HepG2 (cell line): ENCODE data around the gene PDIA5. TPM values are rescaled to one million over a fixed set of nuclear protein-coding genes. Genes with fewer than 3 reads are reported as not detected.

Source experiments
- BRCA1 ChIP-seq: sonication (generic); formaldehyde crosslinking; IDR thresholded peaks from 2 replicates; pipeline ENCODE4 v1.4.0; 2020; ENCODE audit warnings: missing genetic modification reagents
- GTF2F1 ChIP-seq: fragments of 150-350 bp; IDR thresholded peaks from 2 replicates; pipeline ENCODE4 v1.6.1; 2014; ENCODE audit warnings: low read length
- GZF1 ChIP-seq: sonication (generic); formaldehyde crosslinking; IDR thresholded peaks from 2 replicates; pipeline ENCODE4 v1.5.1; 2020; ENCODE audit warnings: mild to moderate bottlenecking, missing genetic modification reagents
- KDM4B ChIP-seq: sonication (generic); formaldehyde crosslinking; IDR thresholded peaks from 2 replicates; pipeline ENCODE4 v1.4.0; 2020; ENCODE audit warnings: missing genetic modification reagents
- MXI1 ChIP-seq: IDR thresholded peaks from 3 replicates; pipeline ENCODE4 v1.6.1; 2012; ENCODE audit warnings: low read depth, low read length, inconsistent platforms, borderline replicate concordance
- NCOA2 ChIP-seq: sonication (generic); formaldehyde crosslinking; IDR thresholded peaks from 2 replicates; pipeline ENCODE4 v1.8.0; 2022; ENCODE audit warnings: inconsistent platforms
- POLR2A ChIP-seq, 2 experiments: IDR thresholded peaks; 2 replicates each; pipeline ENCODE4 v1.6.1; 2011; ENCODE audit warnings: low read depth in 2 of 2, low read length in 2 of 2, mild to moderate bottlenecking in 1 of 2, moderate library complexity in 1 of 2; ENCODE audit not compliant: insufficient read depth in 1 of 2
- REPIN1 ChIP-seq: sonication (generic); formaldehyde crosslinking; IDR thresholded peaks from 2 replicates; pipeline ENCODE4 v1.8.0; 2022; ENCODE audit warnings: missing genetic modification reagents, low read depth, mild to moderate bottlenecking, borderline replicate concordance
- RORA ChIP-seq: sonication (generic); formaldehyde crosslinking; IDR thresholded peaks from 2 replicates; pipeline ENCODE4 v1.5.0; 2020; ENCODE audit warnings: mild to moderate bottlenecking, missing genetic modification reagents, moderate library complexity
- SCMH1 ChIP-seq: sonication (generic); formaldehyde crosslinking; IDR thresholded peaks from 2 replicates; pipeline ENCODE4 v1.9.0; 2021; ENCODE audit warnings: missing genetic modification reagents, mild to moderate bottlenecking, borderline replicate concordance
- SUZ12 ChIP-seq: fragments of 150-350 bp; IDR thresholded peaks from 2 replicates; pipeline ENCODE4 v1.6.1; 2014; ENCODE audit warnings: low read depth, low read length
- ZNF224 ChIP-seq: sonication (generic); formaldehyde crosslinking; IDR thresholded peaks from 2 replicates; pipeline ENCODE4 v1.5.0; 2020; ENCODE audit warnings: mild to moderate bottlenecking, missing genetic modification reagents
- ZNF296 ChIP-seq: sonication (generic); formaldehyde crosslinking; conservative IDR thresholded peaks from 2 replicates; pipeline ENCODE4 v1.5.0; 2020; ENCODE audit warnings: mild to moderate bottlenecking, missing genetic modification reagents
- ZNF33B ChIP-seq: sonication (generic); formaldehyde crosslinking; IDR thresholded peaks from 2 replicates; pipeline ENCODE4 v1.5.1; 2020; ENCODE audit warnings: mild to moderate bottlenecking, missing genetic modification reagents
- ZNF547 ChIP-seq: sonication (generic); formaldehyde crosslinking; IDR thresholded peaks from 2 replicates; pipeline ENCODE4 v1.5.1; 2020; ENCODE audit warnings: mild to moderate bottlenecking, missing genetic modification reagents
- ZNF713 ChIP-seq: sonication (generic); formaldehyde crosslinking; IDR thresholded peaks from 2 replicates; pipeline ENCODE4 v1.4.0; 2020; ENCODE audit warnings: mild to moderate bottlenecking, missing genetic modification reagents
- polyA plus RNA-seq, 8 experiments: library from polyadenylated mRNA; depleted of rRNA in 3 of 8; stranded (reverse) in 7 of 8; unstranded in 1 of 8; fragments of >200 nt; fragmentation: Illumina TruSeq in 4 of 8; extraction: Trizol in 4 of 8; gene quantifications; 2 replicates each; pipeline versions ENCODE4 v1.2.1 to v1.2.3, GENCODE V29; 2011 to 2016; ENCODE audit warnings: low read depth in 4 of 8, missing spikeins in 1 of 8, mixed read lengths in 1 of 8; ENCODE audit not compliant: insufficient read depth in 1 of 8
- total RNA-seq, 5 experiments: library from RNA; depleted of rRNA; stranded (reverse); fragments of >200 nt; fragmentation: Illumina TruSeq; extraction: Trizol; gene quantifications; 2 replicates each; pipeline ENCODE4 v1.2.3, GENCODE V29; 2016; ENCODE audit warnings: low read depth in 1 of 5
- TF ChIP-seq, protein P1 (sequence below): sonication (generic); formaldehyde crosslinking; IDR thresholded peaks from 2 replicates; pipeline ENCODE4 v1.5.1; 2020; ENCODE audit warnings: mild to moderate bottlenecking, missing genetic modification reagents, moderate library complexity
- TF ChIP-seq, protein P2 (sequence below): sonication (generic); formaldehyde crosslinking; IDR thresholded peaks from 2 replicates; pipeline ENCODE4 v1.8.1; 2023; ENCODE audit warnings: missing genetic modification reagents, mild to moderate bottlenecking, borderline replicate concordance
- TF ChIP-seq, protein P3 (sequence below): sonication (generic); formaldehyde crosslinking; IDR thresholded peaks from 2 replicates; pipeline ENCODE4 v1.4.0; 2020; ENCODE audit warnings: mild to moderate bottlenecking, low read depth, missing genetic modification reagents
- TF ChIP-seq, protein P4 (sequence below): sonication (generic); formaldehyde crosslinking; IDR thresholded peaks from 2 replicates; pipeline ENCODE4 v1.8.0; 2022; ENCODE audit warnings: missing genetic modification reagents, mild to moderate bottlenecking, inconsistent platforms, borderline replicate concordance
- TF ChIP-seq, protein P5 (sequence below): sonication (generic); formaldehyde crosslinking; IDR thresholded peaks from 2 replicates; pipeline ENCODE4 v1.5.1; 2020; ENCODE audit warnings: mild to moderate bottlenecking, missing genetic modification reagents, borderline replicate concordance
- TF ChIP-seq, protein P6 (sequence below): sonication (generic); formaldehyde crosslinking; IDR thresholded peaks from 2 replicates; pipeline ENCODE4 v1.5.0; 2020; ENCODE audit warnings: missing genetic modification reagents

Gene PDIA5
- total and polyA plus RNA-seq, 2 of the 13 experiments (the other 11 are each of a cell fraction or from before 2014, with no cell fraction given), result 51.3 to 74.3 TPM

DNA sequence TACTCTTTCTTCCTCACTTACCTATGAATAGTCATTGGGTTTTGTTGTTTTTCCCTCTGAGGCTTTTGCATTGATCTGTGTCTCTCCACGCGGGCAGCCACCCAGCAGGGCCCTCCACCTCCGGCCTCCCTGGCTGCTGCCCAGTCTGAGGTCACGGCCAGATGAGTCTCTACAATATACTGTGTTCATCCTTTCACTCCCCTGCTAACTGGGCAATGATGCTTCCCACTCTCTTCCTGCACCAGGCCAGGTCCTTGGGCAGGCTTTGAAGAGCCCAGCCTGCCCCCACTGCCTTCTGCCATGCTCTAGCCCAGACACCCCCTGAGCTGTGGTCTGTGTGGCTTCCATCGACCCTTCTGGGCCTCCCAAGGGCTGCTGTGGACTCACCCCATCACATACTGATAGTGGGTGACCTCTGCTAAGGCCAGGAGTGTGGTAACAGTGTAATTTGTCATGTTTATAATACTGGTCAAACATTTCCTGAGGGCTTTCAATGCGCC, 18.0 kb downstream of the PDIA5 start (continued):
- TF ChIP-seq, protein P1, sequence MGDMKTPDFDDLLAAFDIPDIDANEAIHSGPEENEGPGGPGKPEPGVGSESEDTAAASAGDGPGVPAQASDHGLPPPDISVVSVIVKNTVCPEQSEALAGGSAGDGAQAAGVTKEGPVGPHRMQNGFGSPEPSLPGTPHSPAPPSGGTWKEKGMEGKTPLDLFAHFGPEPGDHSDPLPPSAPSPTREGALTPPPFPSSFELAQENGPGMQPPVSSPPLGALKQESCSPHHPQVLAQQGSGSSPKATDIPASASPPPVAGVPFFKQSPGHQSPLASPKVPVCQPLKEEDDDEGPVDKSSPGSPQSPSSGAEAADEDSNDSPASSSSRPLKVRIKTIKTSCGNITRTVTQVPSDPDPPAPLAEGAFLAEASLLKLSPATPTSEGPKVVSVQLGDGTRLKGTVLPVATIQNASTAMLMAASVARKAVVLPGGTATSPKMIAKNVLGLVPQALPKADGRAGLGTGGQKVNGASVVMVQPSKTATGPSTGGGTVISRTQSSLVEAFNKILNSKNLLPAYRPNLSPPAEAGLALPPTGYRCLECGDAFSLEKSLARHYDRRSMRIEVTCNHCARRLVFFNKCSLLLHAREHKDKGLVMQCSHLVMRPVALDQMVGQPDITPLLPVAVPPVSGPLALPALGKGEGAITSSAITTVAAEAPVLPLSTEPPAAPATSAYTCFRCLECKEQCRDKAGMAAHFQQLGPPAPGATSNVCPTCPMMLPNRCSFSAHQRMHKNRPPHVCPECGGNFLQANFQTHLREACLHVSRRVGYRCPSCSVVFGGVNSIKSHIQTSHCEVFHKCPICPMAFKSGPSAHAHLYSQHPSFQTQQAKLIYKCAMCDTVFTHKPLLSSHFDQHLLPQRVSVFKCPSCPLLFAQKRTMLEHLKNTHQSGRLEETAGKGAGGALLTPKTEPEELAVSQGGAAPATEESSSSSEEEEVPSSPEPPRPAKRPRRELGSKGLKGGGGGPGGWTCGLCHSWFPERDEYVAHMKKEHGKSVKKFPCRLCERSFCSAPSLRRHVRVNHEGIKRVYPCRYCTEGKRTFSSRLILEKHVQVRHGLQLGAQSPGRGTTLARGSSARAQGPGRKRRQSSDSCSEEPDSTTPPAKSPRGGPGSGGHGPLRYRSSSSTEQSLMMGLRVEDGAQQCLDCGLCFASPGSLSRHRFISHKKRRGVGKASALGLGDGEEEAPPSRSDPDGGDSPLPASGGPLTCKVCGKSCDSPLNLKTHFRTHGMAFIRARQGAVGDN (CRISPR knock-in tag), result peak; percentile 62
- TF ChIP-seq ZNF33B (CRISPR knock-in tag) (no peak), ZNF547 (CRISPR knock-in tag) (no peak), SUZ12 (no peak), BRCA1 (CRISPR knock-in tag) (no peak), NCOA2 (CRISPR knock-in tag) (peak; percentile 52; the same call in 1 of the 2 replicates), GZF1 (CRISPR knock-in tag) (no peak), ZNF224 (no peak), GTF2F1 (no peak), MXI1 (no peak), SCMH1 (CRISPR knock-in tag) (no peak), ZNF296 (CRISPR knock-in tag) (no peak), ZNF713 (CRISPR knock-in tag) (no peak), RORA (CRISPR knock-in tag) (no peak), POLR2A (IDR thresholded peaks at IDR 0.05; ENCODE audit: insufficient read depth in 1 of 2, low read depth in 2 of 2, low read length in 2 of 2) (no peak), REPIN1 (CRISPR knock-in tag) (no peak), KDM4B (no peak)
- TF ChIP-seq, protein P2, sequence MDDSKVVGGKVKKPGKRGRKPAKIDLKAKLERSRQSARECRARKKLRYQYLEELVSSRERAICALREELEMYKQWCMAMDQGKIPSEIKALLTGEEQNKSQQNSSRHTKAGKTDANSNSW, result no peak
- TF ChIP-seq, protein P3, sequence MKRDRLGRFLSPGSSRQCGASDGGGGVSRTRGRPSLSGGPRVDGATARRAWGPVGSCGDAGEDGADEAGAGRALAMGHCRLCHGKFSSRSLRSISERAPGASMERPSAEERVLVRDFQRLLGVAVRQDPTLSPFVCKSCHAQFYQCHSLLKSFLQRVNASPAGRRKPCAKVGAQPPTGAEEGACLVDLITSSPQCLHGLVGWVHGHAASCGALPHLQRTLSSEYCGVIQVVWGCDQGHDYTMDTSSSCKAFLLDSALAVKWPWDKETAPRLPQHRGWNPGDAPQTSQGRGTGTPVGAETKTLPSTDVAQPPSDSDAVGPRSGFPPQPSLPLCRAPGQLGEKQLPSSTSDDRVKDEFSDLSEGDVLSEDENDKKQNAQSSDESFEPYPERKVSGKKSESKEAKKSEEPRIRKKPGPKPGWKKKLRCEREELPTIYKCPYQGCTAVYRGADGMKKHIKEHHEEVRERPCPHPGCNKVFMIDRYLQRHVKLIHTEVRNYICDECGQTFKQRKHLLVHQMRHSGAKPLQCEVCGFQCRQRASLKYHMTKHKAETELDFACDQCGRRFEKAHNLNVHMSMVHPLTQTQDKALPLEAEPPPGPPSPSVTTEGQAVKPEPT, result no peak
- TF ChIP-seq, protein P4, sequence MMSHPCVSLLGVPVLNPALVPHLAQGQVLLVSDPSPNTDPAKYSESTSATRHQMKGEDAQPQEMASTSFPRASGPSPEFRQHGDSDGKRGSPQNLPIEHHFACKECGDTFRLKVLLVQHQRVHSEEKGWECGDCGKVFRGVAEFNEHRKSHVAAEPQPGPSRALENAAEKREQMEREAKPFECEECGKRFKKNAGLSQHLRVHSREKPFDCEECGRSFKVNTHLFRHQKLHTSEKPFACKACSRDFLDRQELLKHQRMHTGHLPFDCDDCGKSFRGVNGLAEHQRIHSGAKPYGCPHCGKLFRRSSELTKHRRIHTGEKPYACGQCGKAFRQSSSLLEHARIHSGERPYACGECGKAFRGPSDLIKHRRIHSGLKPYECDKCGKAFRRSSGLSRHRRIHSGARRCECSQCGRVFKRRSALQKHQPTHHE (CRISPR knock-in tag), result no peak
- TF ChIP-seq, protein P5, sequence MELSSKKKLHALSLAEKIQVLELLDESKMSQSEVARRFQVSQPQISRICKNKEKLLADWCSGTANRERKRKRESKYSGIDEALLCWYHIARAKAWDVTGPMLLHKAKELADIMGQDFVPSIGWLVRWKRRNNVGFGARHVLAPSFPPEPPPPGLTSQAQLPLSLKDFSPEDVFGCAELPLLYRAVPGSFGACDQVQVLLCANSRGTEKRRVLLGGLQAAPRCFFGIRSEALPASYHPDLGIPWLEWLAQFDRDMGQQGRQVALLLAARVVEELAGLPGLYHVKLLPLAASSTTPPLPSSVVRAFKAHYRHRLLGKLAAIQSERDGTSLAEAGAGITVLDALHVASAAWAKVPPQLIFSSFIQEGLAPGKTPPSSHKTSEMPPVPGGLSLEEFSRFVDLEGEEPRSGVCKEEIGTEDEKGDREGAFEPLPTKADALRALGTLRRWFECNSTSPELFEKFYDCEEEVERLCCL (CRISPR knock-in tag), result no peak
- TF ChIP-seq, protein P6, sequence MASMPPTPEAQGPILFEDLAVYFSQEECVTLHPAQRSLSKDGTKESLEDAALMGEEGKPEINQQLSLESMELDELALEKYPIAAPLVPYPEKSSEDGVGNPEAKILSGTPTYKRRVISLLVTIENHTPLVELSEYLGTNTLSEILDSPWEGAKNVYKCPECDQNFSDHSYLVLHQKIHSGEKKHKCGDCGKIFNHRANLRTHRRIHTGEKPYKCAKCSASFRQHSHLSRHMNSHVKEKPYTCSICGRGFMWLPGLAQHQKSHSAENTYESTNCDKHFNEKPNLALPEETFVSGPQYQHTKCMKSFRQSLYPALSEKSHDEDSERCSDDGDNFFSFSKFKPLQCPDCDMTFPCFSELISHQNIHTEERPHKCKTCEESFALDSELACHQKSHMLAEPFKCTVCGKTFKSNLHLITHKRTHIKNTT, result no peak
